HG03060 (cell line): ENCODE data around the gene TOMM6.
"Not testable (repeated sequence)": the region's sequence is repeated elsewhere in the genome, so short reads cannot be mapped to it uniquely, and the experiment has no call there.

Experiments used
- ATAC-seq: cut with Tn5 transposase; IDR thresholded peaks from one replicate; pipeline ENCODE4 v1.9.1; 2021; ENCODE audit warnings: low read depth, moderate number of reproducible peaks; ENCODE audit not compliant: unreplicated experiment

The TOMM6 gene

GRCh38 chr6:41783106-41783780 lies 4.3 kb upstream of the TOMM6 start:
- no peak for ATAC-seq

GRCh38 chr6:41784581-41785171 lies 2.8 kb upstream of the TOMM6 start:
- ATAC-seq = no peak

- ATAC-seq = no peak
Measured at GRCh38 chr6:41785254-41785653, 2.2 kb upstream of the TOMM6 start.

- ATAC-seq = no peak
Measured at GRCh38 chr6:41785689-41786450, 1.6 kb upstream of the TOMM6 start.

- ATAC-seq = no peak
Measured at GRCh38 chr6:41786451-41787218, 859 bp upstream of the TOMM6 start.

GRCh38 chr6:41789390-41789724 lies 1.9 kb downstream of the TOMM6 start:
- ATAC-seq = no peak

- no peak for ATAC-seq
Measured at GRCh38 chr6:41790045-41790444, 2.6 kb downstream of the TOMM6 start.

GRCh38 chr6:41791305-41791704 lies 3.8 kb downstream of the TOMM6 start:
- ATAC-seq = no peak

- ATAC-seq = no peak
Measured at GRCh38 chr6:41791984-41792383, 4.5 kb downstream of the TOMM6 start.

- no peak for ATAC-seq
Measured at GRCh38 chr6:41796474-41796873, 9.0 kb downstream of the TOMM6 start.

GRCh38 chr6:41798901-41799558 lies 11.5 kb downstream of the TOMM6 start:
- ATAC-seq = no peak

GRCh38 chr6:41799559-41799911 lies 12.0 kb downstream of the TOMM6 start:
- no peak for ATAC-seq

GRCh38 chr6:41801380-41801779 lies 13.9 kb downstream of the TOMM6 start:
- ATAC-seq = no peak

- ATAC-seq = no peak
Measured at GRCh38 chr6:41805830-41806774, 18.6 kb downstream of the TOMM6 start.

- ATAC-seq = no peak
Measured at GRCh38 chr6:41811095-41811494, 23.6 kb downstream of the TOMM6 start.

GRCh38 chr6:41811946-41812345 lies 24.5 kb downstream of the TOMM6 start:
- ATAC-seq = not testable (repeated sequence)

GRCh38 chr6:41813469-41813868 lies 26.0 kb downstream of the TOMM6 start:
- no peak for ATAC-seq

- ATAC-seq = no peak
Measured at GRCh38 chr6:41813956-41814355, 26.5 kb downstream of the TOMM6 start.

- no peak for ATAC-seq
Measured at GRCh38 chr6:41814629-41815028, 27.1 kb downstream of the TOMM6 start.

- ATAC-seq = no peak
Measured at GRCh38 chr6:41815587-41815986, 28.1 kb downstream of the TOMM6 start.
